NT2/D1 (cell line): ENCODE results near the gene MATCAP1.

Experiments used
- DNase-seq: peaks from one replicate; pipeline ENCODE4 v3.0.0-alpha.2; 2011; ENCODE audit warnings: low read depth, low spot score
- H3K27me3 ChIP-seq: 2 replicates; pipeline ENCODE4 v1.6.0; 2011; ENCODE audit warnings: mild to moderate bottlenecking; ENCODE audit not compliant: insufficient read length, insufficient read depth
- H3K36me3 ChIP-seq: 2 replicates; pipeline ENCODE4 v1.6.1; 2011; ENCODE audit warnings: mild to moderate bottlenecking, low read length, mixed read lengths; ENCODE audit not compliant: insufficient read depth, insufficient read length
- H3K4me1 ChIP-seq: 2 replicates; pipeline ENCODE4 v1.5.1; 2011; ENCODE audit not compliant: insufficient read depth, insufficient read length
- H3K4me3 ChIP-seq: 2 replicates; pipeline ENCODE4 v1.5.1; 2011; ENCODE audit warnings: low read depth; ENCODE audit not compliant: insufficient read length
- H3K9ac ChIP-seq: 2 replicates; pipeline ENCODE4 v1.6.0; 2011; ENCODE audit warnings: low read depth; ENCODE audit not compliant: insufficient read length
- H3K9me3 ChIP-seq: 2 replicates; pipeline ENCODE4 v1.5.1; 2011; ENCODE audit warnings: mild to moderate bottlenecking, low read length; ENCODE audit not compliant: insufficient read depth
- SUZ12 ChIP-seq: IDR thresholded peaks from 2 replicates; pipeline ENCODE4 v1.6.1; 2011; ENCODE audit not compliant: insufficient read length, insufficient read depth; ENCODE audit errors: extremely low read depth
- YY1 ChIP-seq: IDR thresholded peaks from 2 replicates; pipeline ENCODE4 v1.6.1; 2011; ENCODE audit not compliant: insufficient read length, insufficient read depth
- ZNF274 ChIP-seq: IDR thresholded peaks from 2 replicates; pipeline ENCODE4 v1.6.1; 2011; ENCODE audit warnings: mild to moderate bottlenecking, low read depth, low read length

The MATCAP1 gene

DNA sequence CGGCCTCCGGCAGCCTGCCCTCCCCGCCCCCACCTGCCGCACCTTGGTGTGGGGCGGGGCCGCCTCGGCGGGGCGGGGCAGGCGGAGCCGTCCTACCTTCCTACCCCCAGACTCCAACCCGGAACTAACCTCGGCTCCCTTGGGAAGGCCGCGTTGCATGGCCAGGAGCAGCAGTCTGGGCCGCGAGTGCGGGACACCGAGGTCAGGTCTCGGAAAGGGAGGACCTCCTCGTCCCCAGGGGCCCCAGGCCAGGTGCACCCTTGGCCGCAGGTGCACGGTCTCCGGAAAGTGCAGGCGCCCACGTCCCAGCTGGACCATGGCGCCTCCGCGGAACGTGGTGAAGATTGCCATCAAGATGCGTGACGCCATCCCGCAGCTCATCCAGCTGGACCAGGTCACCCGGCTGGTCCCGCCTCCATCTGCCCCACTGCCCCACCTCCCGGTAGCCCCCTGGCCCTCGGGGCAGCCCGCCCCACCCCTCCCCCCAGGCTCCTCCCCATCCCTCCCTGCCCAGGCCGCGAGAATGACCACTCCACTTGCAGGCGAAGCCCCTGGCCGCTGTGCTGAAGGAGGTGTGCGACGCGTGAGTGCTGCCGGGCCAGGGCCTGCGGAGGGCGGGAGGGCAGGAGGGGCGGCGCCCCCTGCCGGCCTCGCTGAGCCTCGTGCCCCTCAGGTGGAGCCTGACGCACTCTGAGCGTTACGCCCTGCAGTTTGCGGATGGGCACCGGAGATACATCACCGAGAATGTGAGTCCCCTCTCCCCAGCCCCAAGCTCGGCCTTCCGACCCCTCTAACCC, 15.4 kb upstream of the MATCAP1 start, which contains the start of gene ELMO3:
Gene ELMO3, plus strand, starts transcription at position 121 of the 797 bp plus-strand sequence. Its CDS starts 196 bp downstream, at position 317.
- no peak for DNase-seq
- TF ChIP-seq YY1 = no peak
- TF ChIP-seq ZNF274 = no peak
- TF ChIP-seq SUZ12 = no peak
- H3K9ac ChIP-seq = peak within 1 kb of the TSS; percentile 32
- H3K36me3 ChIP-seq = peaks cover 94% of the 10 kb centered on the region
- H3K4me1 ChIP-seq = no peaks in the 10 kb centered on the region
- no peaks in the 10 kb centered on the region for H3K9me3 ChIP-seq
- H3K4me3 ChIP-seq = no peak within 1 kb of the TSS
- no peaks in the 10 kb centered on the region for H3K27me3 ChIP-seq

DNA sequence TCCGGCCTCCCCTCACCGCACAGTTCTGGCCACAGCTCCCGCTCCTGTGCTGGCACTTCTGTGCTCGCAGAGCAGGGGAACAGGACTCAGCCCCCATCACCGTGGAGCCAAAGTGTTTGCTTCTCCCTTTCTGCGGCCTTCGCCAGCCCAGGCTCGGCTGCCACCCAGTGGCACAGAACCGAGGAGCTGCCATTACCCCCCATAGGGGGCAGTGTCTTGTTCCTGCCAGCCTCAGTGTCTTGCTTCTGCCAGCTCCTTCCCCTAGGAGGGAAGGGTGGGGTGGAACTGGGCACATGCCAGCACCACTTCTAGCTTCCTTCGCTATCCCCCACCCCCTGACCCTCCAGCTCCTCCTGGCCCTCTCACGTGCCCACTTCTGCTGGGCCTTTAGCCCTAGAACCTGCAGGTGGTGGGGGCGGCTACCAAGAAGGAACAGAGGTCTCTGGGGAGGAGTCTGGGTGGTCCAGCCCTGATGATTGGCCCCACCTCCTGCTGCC, 14.5 kb upstream of the MATCAP1 start:
- no peak for TF ChIP-seq YY1
- TF ChIP-seq SUZ12 = no peak
- TF ChIP-seq ZNF274 = no peak
- DNase-seq = no peak

DNA sequence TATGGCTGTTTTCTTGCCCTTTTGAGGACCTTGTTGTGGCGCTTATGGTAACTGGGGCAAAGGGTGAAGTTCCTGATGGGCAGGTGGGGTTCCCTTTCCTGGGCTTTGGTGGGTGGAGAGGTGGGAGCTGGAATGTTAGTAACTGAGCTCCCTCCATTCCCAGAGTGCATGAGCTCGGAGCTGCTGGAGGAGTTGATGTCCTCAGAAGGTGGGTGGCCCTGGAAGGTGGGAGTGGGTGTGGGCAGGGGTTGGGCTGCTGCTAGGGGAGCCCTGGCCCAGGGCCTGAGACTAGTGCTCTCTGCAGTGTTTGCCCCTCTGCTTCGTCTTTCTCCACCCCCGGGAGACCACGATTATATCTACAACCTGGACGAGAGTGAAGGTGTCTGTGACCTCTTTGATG, 13.9 kb upstream of the MATCAP1 start:
- H3K9me3 ChIP-seq = no peaks in the 10 kb centered on the region
- no peaks in the 10 kb centered on the region for H3K27me3 ChIP-seq
- H3K4me1 ChIP-seq = peaks cover 6% of the 10 kb centered on the region
- no peak for DNase-seq
- H3K9ac ChIP-seq = no peak overlapping the region
- TF ChIP-seq SUZ12 (no peak), YY1 (no peak), ZNF274 (no peak)
- H3K36me3 ChIP-seq = peaks cover 94% of the 10 kb centered on the region
- H3K4me3 ChIP-seq = no peak overlapping the region

More for the DNA sequence above, 14.5 kb upstream of the MATCAP1 start:
- H3K27me3 ChIP-seq = no peaks in the 10 kb centered on the region
- H3K9me3 ChIP-seq = no peaks in the 10 kb centered on the region
- H3K36me3 ChIP-seq = peaks cover 94% of the 10 kb centered on the region
- no peak overlapping the region for H3K9ac ChIP-seq
- peaks cover under 1% of the 10 kb centered on the region for H3K4me1 ChIP-seq
- H3K4me3 ChIP-seq = no peak overlapping the region

DNA sequence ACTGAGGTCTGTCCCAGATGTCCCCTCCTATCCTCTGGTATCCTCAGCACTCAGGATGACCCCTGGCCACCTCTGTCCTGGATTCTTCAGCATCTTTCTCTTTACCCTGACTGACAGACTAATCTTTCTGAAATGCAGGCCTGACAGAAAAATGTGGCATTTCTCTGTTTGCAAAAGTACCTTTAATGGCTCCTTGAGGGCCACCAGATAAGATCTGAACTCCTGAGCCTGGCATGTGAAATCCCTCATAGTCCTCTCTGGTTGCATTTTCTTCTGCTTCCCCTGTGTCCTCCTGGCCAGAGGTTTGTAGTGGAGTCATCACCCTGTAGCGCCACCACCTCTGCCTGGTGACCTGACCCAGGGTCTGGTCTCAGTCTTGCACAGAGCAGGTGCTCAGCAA, 13.1 kb upstream of the MATCAP1 start:
- no peak for DNase-seq
- H3K36me3 ChIP-seq = peaks cover 89% of the 10 kb centered on the region
- no peak overlapping the region for H3K4me3 ChIP-seq
- H3K27me3 ChIP-seq = no peaks in the 10 kb centered on the region
- peaks cover 9% of the 10 kb centered on the region for H3K4me1 ChIP-seq
- TF ChIP-seq YY1 (no peak), SUZ12 (no peak), ZNF274 (no peak)
- H3K9me3 ChIP-seq = no peaks in the 10 kb centered on the region
- H3K9ac ChIP-seq = no peak overlapping the region

DNA sequence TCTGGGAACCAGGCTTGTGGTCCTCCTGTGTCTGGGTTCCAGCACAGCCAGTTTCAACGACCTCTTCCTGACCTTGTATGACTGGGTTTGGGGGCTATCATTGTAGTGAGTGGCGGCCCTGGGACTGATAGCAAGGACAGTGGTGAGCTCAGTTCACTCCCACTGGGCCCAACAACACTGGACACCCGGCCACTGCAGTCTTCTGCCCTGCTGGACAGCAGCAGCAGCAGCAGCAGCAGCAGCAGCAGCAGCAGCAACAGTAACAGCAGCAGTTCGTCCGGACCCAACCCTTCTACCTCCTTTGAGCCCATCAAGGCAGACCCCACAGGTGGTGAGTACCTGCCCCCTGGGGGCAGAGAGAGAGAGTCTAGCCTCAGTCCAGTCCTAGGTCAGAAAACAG, 11.9 kb upstream of the MATCAP1 start:
- no peak for DNase-seq
- peaks cover 9% of the 10 kb centered on the region for H3K4me1 ChIP-seq
- H3K27me3 ChIP-seq = no peaks in the 10 kb centered on the region
- H3K4me3 ChIP-seq = no peak overlapping the region
- no peak overlapping the region for H3K9ac ChIP-seq
- H3K36me3 ChIP-seq = peaks cover 79% of the 10 kb centered on the region
- TF ChIP-seq ZNF274 (no peak), SUZ12 (no peak), YY1 (no peak)
- no peaks in the 10 kb centered on the region for H3K9me3 ChIP-seq

DNA sequence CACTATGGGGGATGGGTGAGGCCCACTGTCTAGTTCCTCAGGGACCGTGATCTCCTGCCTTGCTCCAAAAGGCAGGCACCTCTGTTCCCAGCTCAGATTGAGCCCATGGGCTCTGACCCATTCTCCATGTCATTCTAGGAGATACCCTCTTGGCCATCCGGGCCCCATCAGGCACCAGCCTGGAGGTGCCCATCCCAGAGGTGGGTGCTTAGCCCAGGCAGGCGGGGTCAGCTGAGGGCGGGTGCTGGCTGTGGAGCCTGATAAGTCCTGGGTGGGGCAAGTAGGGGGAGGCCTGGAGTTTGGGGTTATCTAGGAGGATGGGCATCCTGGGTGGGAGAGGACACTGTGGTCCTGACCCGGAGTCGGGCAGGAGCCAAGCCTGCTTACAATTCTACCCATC, 10.5 kb upstream of the MATCAP1 start:
- Histone ChIP-seq H3K4me1 (peaks cover 11% of the 10 kb centered on the region), H3K4me3 (no peak overlapping the region), H3K9me3 (no peaks in the 10 kb centered on the region), H3K27me3 (no peaks in the 10 kb centered on the region), H3K36me3 (peaks cover 66% of the 10 kb centered on the region), H3K9ac (no peak overlapping the region)
- no peak for DNase-seq
- TF ChIP-seq YY1 (no peak), ZNF274 (no peak)

DNA sequence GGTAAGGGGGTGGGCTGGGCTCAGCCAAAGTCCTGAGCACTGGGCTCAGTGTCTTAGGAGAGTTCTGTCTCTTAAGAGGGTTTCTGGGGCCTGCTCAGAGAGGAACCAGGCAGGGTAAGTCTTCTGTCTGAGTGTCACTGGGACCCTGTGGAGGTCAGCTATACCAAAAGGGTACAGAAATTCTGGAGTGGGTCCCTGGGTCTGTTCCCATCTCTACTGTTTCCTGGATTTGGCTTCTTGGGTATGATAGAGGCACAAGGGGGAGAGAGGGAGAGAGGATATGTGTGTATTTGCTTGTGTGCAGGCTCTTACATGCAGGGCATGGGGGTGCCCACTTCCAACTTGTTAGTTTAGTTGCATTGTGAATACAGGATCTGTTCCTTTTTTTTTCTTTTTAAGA, 9.8 kb upstream of the MATCAP1 start:
- peaks cover 61% of the 10 kb centered on the region for H3K36me3 ChIP-seq
- TF ChIP-seq SUZ12 = no peak
- H3K4me3 ChIP-seq = peak overlapping the region; percentile 100
- no peak for DNase-seq
- H3K4me1 ChIP-seq = peaks cover 11% of the 10 kb centered on the region
- peak overlapping the region; percentile 100 for H3K9ac ChIP-seq
- H3K27me3 ChIP-seq = no peaks in the 10 kb centered on the region
- no peaks in the 10 kb centered on the region for H3K9me3 ChIP-seq
